ENCODE measurements around the gene MYL3.

DNA sequence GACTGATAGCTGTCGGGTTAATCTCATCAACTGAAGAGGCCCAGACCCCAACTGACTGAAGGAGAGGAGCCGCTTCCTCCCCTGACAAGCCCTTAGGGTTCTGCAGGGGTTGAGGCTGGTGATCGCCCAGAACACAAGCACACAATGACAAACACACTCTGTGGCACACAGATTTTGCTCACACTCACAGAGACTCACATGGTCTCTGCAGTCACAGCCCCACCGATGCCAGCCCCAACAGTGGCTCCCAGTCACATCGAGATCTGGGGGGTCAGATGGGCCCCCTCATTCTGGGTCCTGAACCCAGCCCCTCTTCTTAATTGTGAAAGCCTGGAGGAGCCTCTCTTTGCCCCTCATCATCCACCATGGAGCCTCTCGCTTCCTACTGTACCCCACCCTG, 31.0 kb upstream of the MYL3 start:
- TF ChIP-seq POLR2A (IDR thresholded peaks at IDR 0.05; ENCODE audit: low read length), result no peak
- no peak for TF ChIP-seq GATA1 (IDR thresholded peaks at IDR 0.05; ENCODE audit: low read depth, low read length)

Measured in erythroblast (primary cell).